Medulla oblongata (tissue), 1 donor: ENCODE measurements around the gene PLCG2.

Experiments used
- DNase-seq: peaks from one replicate; pipeline ENCODE4 v3.0.0-alpha.2; 2015; ENCODE audit errors: extremely low spot score

Gene PLCG2

DNA sequence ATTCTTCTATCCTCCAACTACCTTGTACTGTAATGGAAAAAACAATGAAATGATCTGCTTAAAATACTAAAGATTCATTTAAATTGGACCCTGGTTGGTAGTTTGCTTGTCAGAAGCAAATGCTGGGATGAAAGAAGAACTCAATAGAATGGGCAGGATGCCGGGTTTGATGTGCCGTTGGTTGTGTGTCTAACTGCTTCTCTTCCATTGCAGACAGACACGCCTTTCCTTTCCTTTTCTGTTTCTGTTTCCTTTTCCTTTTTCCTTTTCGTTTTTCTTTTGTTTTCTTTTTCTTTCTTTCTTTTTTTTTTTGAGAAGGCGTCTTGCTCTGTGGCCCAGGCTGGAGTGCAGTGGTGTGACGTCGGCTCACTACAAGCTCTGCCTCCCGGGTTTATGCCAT lies 64.6 kb downstream of the PLCG2 start:
- DNase-seq, result no peak

DNA sequence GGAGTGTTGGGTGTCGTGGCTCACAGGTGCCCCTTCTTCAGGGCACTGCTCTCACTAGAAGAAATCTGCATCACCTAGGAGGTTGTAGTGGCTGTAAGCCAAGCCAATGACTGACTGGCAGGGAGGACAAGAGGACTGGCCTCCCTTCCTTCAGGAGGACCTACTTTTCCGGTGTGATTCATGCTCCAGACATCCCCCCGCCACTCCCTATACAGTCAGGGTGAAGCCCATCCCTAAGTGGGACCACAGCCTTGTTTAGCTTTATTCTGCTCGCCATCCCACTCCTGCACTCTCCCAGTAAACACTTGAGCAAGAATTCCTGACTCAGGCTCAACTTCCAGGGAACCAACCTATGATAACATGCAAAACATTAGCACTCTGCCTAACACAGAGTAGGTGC lies 67.0 kb downstream of the PLCG2 start:
- DNase-seq, result no peak

DNA sequence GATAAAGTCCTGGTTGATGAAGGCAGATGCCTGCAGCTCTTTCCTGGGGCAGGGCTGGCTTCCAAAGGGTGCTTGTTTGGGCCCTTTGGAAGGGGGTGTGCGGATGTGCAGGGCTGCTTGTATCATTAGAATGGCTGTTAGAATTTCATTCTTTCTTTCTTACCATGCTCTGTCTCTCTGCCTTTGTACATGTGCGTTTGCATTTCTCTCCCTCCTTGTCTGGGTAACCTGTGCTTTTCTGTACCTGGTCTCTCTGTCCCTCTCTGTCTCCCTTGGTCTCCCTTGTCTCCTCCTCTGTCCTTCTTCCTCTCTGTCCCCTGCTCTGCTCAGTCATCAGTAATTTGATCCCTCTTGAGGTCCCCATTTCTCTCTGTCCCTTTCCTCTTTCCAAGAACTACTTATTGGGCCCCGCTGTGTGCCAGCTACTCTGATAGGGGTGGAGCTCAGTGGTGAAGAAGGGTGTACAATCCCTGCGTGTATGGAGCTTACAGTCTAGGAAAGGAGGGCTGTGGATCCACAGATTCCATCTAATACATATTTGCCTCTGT lies 69.3 kb downstream of the PLCG2 start:
- no peak for DNase-seq

DNA sequence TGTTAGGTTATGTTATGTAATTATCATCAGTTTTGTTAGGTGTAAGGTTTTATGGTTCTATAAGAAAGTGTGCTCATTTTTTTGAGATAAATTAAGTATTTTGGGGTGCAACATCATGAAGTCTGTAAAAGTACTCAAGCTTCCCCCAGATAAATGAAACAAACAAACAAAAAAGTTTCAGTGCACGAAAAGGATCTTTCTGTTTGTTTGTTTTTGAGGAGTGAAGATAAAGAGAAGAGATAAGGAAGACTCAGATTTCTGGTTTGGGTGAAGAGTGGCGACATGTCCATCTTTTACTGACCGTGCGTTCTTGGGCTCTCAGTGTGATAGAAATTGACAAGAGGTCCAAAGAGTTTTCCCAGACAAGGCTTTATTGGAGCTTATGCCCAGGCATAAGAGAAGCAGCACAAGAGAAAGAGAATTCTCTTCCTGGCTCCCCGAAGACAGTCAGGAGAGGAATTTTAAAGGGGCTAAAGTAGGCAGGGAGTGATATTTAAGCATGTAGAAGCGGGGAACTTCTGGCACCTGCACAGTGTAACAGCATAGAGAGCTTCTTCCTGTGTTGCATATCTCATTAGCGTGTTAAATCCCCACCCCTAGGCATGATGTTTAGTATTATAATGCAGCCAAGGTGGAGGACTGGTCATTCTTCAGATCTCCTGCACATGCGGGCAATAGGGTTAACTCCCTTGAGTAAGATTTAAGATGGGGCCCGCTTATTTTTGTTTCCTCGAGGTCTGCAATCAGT lies 71.3 kb downstream of the PLCG2 start:
- DNase-seq, result no peak

DNA sequence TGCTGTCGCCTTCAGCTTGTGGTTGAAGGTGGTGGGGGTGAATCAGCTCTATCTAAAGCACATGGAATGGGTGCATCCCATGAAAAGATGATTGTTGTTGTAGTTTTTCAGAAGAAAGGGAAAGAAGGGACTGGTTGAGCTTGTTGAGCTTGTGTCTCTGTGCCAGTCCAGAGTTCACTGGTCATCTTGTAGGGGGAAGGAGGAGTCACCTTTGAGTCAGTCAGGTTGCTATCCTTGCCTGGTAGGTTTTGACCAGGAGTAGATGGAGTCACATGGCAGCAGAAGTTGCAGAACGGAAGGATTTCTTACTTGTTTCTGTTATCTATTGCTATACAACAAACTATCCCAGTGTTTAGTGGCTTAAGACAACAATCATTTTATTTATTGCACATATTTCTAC lies 73.3 kb downstream of the PLCG2 start:
- no peak for DNase-seq

DNA sequence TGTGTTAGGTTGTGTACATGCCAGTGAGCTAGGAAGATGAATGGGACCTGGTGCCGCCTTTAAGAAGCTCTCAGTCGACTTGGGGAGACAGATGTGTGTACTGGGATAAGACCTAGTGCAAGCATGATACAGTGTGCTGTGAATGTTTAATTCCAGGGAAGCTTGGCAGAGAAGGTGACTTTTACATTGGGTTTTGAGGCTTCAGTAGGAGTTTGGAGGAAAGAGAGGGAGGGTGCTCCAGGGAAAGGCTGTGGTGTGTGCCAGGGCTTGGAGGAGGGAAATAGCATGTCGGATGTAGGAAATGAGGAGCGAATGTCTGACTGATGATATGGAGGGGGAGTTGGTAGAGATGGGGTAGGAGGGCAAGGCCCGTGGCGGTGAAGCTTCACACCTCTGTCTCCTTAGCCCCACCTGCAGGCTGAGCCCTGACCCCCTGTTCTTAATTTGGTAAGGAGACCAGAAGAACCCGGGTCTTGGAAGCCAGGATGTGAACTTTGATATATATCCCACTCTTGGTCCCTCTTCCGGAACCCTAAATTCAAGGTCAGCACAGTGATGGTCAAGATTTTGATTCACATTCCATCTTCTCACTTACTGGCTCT lies 76.6 kb downstream of the PLCG2 start:
- DNase-seq, result no peak

DNA sequence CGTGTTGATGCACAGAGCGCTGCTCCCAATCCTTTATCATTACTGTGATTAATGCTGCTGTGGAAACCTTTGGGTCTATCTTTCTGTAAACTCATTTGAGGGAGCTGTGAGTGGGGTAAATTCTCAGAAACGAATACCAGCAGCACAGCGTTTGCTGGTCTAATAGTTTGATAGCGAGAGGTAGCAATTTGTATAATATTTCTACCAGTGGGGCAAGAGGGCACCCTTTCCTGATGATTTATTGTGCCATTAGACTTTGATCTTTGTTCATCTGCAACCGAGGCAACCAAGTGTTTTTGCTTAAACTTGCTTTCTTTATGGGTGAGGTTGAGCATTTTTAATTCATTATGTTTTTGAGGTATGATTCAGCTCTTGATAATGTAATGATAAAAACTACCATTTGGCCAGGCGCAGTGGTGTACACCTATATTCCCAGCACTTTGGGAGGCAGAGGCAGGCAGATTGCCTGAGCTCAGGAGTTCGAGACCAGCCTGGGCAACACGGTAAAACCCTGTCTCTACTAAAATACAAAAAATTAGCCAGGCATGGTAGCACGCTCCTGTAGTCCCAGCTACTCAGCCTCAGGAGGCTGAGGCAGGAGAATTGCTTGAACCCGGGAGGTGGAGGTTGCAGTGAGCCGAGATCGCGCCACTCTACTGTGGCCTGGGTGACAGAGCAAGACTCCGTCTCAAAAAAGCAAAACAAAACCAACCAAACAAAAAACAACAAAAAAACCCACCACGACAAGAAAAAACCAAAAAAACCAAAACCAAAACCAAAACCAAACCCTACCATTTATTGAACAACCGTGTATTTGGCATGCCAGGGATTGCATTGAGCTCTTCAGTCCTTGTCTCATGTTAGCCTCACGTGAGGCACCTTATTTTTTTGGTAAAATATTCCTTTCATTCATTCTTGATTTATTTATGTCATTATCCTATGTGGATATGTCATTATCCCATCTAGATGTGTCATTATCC lies 81.5 kb downstream of the PLCG2 start:
- DNase-seq, result no peak

DNA sequence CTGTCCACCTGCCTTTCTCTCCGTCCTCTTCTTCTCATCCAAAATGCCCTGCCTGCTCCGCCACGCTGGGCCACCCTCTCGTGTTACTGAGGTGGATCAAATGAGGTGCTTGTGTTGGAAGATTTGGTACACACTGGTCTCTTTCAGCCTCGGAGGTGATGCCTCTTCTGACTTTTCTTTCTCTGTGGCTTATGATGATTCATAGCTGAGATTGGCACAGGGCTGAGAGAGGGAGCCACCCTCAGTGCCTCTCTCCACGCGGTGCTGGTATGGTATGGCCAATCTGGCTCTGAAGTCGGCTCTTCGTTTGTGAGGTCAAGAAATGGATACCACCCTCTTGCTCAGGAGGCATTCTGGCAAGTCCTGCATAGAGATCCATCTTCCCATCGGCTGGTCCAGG lies 82.4 kb downstream of the PLCG2 start:
- DNase-seq, result no peak

DNA sequence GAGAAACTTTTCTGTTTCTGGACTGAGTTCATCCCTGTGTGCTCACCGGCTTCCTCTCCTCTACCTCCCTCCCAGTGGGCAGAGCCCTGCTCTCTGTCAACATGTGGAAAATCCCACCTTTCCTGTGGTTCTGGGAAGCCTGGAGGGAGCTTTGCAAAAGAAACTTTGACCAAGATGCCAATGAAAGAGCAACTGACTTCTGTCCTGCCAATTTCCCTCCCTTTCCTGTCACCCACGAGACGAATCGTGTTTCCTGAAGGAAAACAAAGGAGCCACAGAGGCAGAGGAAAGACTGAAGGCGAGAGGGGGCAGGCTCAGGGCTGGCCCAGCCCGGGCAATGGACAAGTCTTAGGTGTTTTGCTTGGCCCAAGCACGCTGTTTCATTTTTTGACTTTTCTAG lies 82.8 kb downstream of the PLCG2 start:
- DNase-seq, result no peak

DNA sequence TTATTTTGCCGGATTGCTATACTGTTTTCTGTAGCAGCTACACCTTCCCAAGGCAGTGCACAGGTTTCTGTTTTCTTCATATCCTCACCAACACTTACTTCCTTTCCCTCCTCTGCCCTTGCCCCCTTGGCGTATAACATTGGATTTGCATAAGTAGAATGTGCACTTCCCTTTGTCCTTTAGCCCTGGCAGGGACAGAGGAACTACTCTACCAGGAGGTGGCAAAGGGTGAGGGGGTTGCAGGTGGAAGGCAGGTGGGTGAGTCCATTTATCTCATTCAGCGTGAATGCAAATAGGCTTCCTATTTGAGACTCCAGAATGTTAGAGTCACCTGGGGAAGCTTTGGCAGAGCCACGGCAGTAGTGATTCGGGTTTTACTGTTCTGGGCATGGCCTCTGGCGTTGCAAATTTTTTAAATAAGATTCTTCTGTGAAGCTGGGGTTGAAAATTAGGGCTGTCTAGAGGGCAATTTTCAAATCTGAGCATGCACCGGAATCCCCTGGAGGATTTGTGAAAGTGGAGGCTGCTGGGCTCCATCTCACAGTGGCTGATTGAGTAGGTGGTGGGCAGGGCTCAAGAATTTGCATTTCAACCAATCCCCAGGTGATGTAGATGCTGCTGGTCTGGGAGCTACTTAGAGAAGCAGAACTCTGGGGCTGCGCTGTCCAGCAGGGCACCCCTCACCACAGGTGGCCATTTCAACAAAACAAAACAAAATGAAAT lies 84.7 kb downstream of the PLCG2 start:
- no peak for DNase-seq

DNA sequence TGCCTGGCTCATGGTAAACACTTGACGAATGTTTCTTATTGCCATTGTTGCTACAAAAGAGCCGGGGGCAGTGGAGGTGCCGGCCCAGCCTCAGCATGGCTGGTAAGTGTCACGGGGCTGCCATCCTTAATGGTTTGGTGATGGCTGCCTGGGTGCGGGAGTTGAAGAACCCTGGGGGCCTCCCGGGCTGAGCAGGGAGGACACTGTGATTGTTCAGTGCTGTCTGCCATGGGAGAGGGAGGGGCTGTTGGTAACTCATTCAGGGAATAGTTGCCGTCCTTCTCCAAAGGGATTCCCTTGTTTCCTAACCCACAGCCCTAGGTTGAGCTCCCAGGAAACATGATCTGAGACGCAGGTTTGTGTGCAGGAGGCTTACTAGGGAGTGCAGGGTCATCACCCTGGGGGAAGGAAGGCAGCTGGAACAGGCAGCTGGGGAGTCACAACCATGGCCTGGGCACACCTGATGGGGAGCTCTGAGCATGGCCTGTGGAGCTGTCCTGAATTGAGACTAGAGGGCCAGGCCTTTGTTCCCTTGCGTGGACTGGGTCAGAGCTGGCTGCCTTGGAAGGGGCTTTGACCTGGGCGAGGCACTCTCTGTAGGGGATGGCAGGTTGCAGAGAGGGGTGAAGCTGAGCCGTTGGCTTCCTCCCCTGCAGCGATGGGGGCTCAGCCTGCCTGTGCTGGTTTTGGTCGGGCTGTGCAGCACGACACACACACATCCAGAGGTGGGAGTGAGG lies 85.7 kb downstream of the PLCG2 start:
- DNase-seq, result no peak

DNA sequence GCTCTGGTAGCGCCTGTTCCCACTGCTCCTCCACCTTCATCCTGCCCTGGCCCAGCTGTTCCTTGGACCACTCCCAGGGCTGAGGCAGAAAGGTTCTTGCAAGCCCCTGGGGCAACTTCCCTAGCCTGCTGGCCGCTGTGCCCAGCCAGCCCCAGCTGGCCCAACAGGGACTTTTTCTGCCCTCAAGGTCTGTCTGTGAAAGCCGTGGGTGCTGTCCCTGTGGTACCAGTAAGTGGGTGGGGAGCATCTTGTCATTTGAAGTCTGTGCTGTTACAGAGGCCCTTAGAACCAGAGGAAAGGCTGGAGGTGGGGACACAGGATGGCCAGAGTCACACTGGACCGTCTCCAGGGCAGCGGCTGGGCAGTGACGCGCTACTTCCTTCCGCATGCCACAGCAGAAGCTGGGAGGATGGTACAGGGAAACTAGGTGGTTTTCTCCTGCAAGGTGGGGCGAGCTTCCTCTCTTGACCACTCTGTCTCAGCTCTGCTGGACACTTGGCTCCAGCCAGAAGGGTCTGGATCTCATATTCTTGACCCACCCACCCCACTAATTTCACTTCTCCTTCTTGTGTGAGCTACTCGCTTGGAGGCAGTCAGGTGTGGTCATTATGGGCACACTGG lies 87.8 kb downstream of the PLCG2 start:
- DNase-seq, result peak; percentile 49

DNA sequence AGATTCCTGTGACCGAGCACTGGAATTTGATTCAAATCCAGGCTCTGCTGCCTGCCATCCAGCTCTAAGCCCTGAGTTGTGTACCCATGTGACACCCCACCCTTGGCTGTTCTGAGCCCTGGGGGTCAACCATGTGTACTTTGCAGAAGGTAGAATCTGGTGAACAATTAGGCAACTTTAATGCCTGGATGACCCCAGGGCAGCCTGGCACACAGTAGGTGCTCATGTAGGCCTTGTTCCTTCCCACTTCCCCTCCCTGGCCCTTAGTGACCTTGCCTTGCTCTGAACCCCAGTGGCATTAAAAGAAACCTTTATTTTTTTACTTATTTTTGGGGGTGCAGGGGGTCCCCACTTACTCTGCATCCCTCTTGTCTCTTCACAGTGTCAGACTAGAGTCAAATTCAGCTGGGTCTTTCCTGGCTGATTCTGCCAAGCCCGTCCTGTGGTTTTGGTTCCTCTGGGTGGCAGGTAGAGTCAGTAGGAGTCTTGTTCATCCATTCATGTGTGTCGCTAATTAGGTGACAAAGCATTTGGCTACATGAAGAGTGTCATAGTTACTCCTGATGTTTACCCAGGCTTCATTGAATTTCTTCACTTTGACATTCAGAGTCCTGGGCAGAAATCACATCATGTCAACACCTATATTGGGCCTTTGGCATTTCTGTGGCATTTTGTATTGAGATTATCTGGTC lies 89.1 kb downstream of the PLCG2 start:
- DNase-seq, result no peak

DNA sequence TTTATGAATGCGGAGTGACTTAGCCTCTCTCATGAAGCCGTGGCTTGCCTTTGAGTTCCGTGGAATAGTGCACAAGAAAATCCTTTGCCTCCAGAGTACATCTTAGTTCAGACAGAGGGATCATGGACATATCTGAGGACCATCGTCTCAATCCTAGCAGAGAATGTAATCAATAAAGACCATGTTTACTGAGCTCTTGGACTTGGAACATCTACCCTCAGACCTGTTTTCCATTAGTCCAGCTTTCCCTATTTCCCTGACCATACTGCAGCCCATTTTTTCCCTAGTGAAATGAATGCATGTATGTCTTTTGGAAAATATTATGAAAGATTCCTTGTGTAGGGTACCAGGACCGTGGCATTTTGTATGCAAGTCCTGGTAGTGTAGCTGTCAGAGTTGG lies 90.2 kb downstream of the PLCG2 start:
- DNase-seq, result no peak

DNA sequence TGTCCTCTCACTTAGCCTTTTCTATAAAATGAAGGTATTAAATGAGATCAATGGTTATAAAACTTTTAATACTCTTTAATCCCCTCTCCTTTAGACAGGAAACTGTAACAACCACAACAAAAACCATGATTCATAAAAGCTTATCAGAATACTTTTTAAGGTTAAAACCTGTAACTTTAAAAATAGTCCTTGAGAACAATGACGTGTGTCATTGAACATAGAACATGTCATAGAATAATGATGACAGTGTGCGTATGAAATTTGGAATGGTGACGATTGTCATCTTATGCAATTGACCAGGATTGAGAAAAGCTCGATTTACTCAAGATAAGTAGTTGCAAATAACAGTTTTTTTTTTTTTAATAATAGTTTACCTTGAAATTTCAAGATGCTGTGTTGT lies 94.1 kb downstream of the PLCG2 start:
- no peak for DNase-seq

DNA sequence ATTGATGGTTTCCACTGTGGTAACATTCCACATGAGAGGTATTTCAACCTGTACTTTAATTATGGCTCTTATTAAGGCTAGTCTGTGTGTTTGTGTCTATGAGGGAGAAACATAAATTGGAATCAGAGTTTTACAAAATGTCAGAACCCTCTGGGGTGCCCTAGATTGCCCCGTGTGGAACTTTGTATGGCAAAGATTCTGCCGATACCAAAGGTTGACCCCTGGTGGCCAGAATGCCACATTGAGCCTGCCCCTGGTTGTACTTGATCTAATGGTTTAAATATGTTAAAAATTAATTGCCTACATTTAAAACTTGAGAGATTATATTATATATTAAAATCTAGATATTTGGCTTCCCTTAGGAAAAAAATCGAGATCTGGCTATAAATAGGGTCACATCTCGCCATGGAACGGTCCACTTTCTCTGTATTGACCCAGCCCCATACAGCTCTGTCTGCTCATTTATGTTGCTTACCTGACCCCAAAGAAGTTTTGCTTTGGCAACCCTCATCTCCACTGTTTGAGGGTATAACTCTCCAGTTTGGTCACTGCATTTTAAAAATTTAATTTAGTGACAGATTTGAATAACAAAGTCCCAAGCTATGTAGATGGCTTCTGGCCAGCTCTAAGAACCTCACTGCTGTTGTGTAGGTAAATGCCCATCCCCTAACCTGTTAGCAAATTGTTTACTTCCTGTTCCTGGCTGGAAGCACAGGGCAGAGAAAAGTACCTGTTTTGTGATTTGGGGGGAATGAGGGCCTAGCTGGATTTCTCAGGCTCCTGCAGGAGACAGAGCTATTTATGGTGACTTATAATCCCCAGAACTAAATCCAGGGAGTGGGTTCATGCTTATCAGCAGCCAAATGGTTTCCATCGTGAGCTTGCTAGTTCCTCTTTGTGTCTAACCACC lies 95.0 kb downstream of the PLCG2 start:
- peak; percentile 48 for DNase-seq

DNA sequence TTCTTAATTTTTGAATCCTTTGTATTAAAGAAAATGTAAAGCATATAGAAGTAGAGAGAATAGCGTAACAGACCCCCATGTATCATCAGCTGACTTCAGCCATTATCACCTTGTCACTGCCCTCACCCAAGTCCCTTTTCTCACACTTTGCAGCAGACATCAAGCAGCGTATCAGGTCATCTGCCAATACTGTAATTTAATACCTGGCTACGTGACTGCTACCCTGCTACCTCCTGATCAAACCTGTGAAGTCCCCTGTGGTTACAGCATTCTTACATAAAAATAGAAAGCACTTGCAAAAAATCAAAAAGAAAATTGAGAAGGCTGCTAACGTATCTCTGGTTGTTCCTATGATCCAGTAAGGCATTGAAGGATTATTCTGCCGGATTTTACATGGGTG lies 96.4 kb downstream of the PLCG2 start:
- no peak for DNase-seq

DNA sequence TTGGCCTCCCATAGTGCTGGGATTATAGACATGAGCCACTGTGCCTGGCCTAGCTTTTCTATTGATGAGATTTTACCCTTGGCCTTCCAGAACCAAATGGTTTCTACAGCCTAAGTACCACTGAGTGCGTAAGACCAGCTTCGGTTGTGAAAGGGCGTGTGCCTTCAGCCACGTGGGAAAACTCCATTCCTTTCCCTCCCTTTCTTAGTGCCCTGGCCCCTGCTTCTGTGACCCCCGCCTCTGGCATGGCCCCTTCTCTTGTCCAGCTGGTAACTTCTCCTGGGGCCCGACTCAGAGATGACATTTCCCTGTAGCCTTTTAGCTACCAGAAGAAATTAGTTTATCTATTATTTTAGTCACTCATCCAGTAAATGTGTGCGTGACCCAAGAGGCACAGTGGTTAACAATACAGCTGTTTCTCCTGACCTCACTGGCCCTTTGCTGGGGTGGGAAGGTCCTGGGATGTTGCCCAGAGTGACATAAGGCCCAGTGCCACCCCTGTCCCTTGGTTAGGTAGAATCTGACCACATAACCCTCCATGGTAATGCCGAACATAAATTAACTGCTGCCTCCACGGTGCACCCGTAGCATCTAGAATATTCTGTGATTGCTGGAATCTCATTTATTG lies 97.3 kb downstream of the PLCG2 start:
- DNase-seq, result no peak
